NAMALWA (cell line): ENCODE measurements around the gene NEURL2.
"Not testable (repeated sequence)": the region's sequence is repeated elsewhere in the genome, so short reads cannot be mapped to it uniquely, and the experiment has no call there.

Experiments
- DNase-seq: peaks from one replicate; pipeline ENCODE4 v3.0.0-alpha.2; 2015; ENCODE audit warnings: low spot score

NEURL2 gene, protein sequence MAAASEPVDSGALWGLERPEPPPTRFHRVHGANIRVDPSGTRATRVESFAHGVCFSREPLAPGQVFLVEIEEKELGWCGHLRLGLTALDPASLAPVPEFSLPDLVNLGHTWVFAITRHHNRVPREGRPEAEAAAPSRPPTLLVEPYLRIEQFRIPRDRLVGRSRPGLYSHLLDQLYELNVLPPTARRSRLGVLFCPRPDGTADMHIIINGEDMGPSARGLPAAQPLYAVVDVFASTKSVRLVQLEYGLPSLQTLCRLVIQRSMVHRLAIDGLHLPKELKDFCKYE

DNA sequence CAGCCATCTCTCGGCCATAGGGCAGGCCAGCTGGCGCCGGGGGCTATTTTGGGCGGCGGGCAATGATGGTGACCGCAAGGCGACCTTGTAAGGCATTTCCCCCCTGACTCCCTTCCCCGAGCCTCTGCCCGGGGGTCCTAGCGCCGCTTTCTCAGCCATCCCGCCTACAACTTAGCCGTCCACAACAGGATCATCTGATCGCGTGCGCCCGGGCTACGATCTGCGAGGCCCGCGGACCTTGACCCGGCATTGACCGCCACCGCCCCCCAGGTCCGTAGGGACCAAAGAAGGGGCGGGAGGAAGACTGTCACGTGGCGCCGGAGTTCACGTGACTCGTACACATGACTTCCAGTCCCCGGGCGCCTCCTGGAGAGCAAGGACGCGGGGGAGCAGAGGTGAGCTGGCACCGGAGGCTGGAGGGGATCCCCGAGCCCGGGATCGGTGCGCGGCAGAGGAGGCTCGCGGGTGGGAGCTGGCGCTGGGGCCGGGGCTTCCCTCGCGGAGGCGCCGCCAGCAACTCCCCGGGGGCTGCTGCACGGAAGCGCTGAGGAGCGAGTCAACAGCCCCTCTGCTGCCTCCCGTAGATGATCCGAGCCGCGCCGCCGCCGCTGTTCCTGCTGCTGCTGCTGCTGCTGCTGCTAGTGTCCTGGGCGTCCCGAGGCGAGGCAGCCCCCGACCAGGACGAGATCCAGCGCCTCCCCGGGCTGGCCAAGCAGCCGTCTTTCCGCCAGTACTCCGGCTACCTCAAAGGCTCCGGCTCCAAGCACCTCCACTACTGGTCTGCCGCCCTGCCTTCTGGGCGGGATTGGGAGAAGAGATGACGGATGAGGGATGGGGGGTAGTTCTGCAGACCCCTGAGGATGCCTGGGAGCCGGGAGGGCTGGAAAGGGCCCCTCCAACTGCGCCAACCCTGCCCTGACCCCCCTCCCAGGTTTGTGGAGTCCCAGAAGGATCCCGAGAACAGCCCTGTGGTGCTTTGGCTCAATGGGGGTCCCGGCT is at the start of gene NEURL2, which contains the start of gene CTSA:
Gene NEURL2 (minus strand): TSS at position 224 of the 999 bp plus-strand sequence. CDS start 217 bp downstream, at position 7.
Gene CTSA (plus strand): TSS at position 351 of the 999 bp plus-strand sequence. CDS start 234 bp downstream, at position 585.
- peak; percentile 90 for DNase-seq

DNA sequence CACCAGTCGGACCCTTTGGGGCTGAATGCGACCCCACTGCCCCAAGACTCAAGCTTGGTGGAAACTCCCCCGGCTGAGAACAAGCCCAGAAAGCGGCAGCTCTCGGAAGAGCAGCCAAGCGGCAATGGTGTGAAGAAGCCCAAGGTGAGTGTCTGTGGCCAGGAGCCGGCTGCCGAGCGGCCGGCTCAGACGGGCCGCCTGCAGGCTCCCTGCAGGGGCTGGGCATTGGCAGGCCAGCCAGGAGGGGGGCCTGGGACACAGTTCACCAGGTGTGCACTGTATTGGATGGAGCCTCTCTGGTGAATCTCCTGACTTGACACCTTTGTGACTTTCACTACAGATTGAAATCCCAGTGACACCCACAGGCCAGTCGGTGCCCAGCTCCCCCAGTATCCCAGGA is 49.5 kb upstream of the NEURL2 start:
- no peak for DNase-seq

DNA sequence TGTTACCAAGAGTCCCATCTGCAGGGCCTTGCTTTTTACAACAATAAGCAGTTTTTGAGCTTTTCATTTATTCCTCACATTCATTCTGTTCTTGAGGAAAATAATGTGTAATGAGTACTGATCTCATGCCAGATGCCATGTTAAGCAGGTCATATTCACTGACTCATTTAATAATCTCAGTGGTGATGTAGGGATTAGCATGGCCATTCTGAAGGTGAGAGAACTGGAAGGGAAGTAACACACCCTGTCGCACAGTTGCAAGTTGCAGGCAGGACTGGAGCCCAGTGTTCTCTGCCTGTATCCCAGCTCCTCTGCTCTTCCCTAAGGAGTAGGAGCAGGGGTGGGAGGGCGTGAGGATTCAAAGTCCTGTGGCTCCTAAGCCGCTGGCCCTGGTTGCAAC is 49.0 kb upstream of the NEURL2 start:
- DNase-seq = no peak

DNA sequence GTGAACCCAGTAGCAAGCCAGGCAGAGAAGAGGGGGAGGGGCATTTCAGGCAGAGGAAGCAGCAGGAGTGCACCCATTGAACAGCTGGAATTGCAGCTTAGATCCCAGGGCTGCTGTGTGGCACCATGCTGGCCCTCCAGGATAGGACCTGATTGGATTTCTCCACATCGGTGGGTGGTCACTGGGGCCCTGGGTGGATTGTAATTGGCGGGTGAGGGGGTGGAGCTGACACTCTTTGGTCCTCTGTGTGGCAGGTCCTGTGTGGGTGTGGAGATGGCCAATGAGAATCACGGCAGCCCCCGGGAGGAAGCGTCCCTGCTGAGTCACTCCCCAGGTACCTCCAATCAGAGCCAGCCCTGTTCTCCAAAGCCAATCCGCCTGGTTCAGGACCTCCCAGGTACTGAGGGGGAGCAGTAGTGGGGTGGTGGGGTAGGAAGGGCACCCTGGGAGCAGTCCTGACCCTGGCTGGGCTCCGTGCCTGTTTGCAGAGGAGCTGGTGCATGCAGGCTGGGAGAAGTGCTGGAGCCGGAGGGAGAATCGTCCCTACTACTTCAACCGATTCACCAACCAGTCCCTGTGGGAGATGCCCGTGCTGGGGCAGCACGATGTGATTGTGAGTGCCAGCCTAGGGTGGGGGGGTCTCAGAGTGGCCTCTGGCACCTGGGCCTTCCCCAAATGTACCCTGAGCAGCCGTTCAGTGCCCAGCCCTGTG is 47.9 kb upstream of the NEURL2 start:
- no peak for DNase-seq

DNA sequence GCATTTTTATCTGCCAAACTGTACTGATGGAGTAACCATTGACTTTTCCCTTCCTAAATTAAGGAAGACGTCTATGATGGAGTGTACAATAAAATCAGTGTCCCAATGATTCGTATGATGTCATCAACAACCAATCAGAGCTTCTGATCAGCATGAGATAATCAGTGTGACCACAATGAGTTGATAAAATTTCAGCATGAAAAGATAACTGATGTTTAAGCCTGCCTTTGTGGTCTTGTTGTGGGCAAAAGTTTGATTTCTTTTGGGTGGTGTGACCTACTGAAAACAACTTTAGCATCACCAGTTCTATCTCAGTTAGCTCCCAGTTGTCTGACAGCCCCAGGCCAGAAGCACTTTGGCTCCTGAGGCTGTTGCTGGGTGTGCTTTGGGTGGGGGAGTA is 46.8 kb upstream of the NEURL2 start:
- DNase-seq = no peak

DNA sequence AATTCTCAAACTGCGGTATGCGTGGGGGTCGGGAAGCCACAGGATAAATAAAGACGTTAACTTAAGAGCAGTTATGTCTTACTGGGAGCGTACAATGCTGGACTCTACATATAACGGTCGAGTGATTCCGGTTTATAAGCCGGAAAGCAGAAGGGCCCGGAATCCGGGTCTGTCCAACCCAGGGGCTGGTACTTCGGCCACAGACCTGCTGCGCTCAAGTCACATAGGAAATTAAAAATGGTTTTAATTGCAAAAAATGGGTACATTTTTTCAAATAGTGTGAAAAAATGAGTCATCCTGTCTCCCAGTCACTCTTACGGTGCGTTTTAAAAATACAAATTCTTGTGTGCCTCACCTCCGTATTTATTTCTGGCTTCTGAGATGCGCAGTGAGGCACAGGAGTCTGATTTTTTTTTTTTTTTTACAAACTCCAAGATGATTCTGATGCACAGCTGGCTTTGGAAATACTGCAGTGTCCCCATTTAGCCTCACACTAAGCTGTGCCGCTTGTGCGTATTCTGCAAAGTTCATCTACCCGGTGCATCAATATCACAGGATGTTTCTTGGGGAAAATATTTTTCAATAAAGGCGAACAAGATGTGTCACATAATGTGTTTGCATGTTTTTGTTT is 44.5 kb upstream of the NEURL2 start:
- DNase-seq = no peak

DNA sequence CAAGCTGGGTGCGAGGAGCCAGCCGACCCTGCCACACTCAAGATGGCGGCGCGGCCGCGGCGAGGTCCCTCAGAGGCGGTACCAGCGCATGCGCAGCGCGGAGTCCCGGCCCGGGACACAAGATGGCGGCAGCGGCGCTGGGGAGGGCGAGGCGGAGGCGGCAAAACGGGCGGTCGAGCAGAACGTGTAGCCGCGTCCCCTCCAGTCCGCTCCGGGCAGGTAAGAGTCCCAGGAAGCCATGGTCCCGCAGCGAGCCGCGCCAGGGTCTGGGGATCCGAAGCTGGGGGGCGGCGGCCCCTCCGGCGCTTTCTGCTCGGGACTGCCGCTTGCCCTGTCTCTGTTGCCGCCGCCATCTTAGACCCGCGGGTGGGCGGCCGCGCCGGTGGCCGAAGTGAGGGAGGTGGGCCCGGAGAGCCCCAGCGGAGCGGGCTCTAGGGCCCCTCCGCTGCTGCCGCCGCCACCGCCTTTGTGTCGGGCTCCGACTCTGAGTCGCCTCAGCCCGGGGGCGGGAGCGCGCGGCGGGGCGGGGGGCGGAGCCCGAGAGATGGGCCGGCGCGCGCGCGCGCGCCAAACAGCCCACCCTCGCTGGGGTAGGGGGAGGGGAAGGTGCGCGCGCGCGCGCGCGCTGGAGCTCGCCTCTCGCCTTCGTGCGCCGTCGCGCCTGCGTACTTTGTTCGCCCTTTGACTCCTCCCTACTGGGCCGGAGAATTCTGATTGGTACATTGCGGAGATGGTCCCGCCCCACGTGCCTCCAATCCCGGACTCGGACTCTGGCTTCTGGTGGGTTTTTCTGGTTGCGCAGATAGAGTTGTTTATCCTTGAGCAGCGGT is 43.8 kb upstream of the NEURL2 start, which contains the start of gene PCIF1:
Gene PCIF1 (plus strand): TSS at position 98 of the 830 bp plus-strand sequence. CDS start 4,317 bp downstream, outside the sequence.
- DNase-seq = peak; percentile 99

DNA sequence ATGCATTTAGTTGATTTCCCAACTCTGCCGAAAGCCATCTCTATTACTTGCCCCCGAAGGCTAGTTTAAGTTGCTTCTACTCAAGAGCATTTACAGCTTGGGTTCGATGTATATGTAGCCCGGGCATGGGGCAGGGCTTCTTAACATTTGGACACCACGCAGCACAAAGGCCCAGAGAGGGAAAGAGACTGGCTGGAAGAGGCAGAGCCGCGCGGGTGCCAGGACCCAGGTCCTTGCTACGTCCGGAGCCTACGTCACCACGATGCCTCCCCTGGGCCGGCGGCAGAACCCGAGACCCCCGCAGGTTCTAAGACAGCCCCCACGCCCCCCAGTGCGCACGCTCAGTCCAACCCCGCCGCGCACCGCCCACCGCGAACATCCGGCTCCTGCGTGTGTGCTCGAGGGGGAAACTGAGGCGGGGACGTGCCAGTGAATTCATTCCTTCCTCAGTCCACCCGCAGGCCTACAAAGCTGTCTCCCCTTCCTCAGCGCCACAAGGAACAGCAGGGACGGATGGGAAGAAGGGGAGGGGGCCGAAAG is 43.1 kb upstream of the NEURL2 start:
- DNase-seq = peak; percentile 78

DNA sequence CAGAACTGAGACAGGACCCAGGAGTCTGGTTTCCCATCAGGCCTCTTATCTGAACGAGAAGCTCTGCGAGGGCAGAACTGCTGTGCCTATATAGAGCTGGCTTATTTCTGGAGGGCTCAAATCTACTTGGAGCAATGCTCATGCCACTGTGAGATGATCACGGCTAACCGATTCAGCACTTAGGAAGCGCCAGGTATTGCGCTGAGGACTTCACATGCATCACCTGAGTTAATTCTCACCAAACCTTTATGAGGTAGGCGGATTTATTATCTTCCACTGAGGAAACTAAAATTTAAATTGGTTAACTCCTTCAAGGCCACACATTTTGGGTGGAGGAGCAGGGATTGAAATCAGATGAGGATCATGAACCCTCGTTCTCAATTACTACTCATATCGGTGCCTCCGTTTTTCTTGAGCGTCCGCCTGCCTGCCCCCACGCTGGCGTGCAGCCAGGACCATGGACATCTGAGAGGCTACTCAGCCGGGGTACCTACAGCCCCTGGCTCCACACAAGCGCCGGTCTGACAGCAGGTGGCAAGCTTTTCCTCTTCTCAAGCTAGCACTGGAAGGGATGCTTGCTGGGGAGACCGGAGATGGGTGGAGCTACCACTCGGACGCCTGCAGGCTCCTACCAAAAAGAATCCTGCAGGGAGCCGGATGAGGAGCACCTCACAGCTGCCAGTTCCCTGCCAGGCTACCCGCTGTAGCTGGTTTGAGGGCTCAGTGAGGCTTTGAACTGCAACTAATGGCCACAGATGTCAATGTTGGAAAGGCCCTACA is 42.4 kb upstream of the NEURL2 start:
- peak; percentile 76 for DNase-seq

DNA sequence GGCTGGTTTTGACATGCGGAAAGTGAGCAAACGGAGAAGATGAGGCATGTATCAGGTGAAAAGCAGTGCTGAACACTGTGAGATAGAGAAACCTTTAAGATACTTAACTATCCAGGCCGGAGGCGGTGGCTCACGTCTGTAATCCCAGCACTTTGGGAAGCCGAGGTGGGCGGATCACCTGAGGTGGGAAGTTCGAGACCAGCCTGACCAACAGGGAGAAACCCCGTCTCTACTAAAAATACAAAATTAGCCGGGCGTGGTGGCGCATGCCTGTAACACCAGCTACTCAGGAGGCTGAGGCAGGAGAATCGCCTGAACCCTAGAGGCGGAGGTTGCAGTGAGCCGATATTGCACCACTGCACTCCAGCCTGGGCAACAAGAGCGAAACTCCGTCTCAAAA is 40.7 kb upstream of the NEURL2 start:
- not testable (repeated sequence) for DNase-seq

DNA sequence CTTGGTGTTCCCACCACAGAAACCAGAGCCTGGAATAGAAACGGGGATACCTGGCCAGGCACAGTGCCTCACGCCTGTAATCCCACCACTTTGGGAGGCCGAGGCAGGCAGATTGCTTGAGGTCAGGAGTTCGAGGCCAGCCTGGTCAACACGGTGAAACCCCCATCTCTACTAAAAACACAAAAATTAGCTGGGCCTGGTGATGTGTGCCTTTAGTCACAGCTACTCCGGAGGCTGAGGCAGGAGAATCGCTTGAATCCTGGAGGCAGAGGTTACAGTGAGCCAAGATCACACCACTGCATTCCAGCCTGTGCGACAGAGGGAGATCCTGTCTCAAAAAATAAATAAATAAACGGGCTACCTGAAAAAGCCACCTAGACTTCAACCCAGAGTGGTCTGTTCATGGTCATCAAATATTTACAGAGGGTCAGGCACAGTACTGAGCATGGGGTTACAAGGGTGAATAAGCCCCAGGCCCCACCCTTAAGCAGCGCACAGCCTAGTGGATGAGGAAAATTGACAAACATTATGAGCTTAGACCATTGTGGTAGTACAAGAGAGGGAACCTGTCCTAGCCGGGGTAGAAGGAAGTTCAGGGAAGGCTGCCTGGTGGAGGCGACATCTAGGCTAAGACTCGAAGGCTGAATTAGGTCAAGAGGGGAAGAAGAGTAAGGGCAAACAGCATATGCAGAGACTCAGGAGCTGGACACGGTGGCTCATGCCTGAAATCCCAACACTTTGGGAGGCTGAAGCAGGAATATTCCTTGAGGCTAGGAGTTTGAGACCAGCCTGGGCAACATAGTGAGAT is 36.3 kb upstream of the NEURL2 start:
- DNase-seq = no peak

DNA sequence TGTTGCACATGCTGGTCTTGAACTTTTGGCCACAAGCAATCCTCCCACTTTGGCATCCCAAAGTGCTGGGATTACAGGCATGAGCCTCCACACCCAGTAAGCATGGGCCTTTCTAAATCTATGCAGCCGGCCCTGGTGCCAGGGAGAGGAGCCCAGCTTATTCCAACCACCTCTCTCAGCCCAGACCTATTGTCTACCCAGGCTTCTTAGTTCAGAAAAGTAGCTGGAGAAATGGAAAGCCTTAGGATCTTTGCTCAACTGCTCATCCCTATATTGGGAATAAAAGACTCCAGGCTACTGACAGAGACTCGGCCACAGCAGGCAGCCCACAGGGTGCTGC is 35.7 kb upstream of the NEURL2 start:
- no peak for DNase-seq

DNA sequence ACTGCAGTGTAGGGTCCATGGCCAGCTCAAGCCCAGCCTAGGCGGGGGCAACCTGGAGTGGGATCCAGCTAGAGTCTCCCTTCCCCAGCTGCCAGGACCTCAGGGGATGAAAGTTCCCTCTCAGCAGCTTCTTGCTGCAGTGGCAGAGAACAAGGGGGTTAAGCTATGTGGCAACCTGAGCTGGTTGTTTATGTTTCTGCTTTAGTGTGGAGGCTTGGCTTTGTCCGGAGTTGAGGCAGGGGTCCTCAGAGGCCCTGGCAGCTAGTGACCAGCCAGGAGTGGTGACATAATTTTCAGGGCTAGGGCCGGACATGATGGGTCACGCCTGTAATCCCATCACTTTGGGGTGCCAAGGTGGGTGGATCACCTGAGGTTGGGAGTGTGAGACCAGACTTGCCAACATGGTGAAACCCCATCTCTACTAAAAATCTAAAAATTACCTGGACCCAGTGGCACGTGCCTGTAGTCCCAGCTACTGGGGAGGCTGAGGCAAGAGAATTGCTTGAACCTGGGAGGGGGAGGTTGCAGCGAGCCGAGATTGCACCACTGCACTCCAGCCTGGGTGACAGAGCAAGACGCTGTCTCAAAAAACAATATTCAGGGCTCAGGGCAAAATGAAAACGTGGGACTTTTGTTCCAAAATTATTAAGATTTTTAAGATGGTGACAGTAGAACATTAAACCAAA is 35.0 kb upstream of the NEURL2 start:
- DNase-seq = no peak

DNA sequence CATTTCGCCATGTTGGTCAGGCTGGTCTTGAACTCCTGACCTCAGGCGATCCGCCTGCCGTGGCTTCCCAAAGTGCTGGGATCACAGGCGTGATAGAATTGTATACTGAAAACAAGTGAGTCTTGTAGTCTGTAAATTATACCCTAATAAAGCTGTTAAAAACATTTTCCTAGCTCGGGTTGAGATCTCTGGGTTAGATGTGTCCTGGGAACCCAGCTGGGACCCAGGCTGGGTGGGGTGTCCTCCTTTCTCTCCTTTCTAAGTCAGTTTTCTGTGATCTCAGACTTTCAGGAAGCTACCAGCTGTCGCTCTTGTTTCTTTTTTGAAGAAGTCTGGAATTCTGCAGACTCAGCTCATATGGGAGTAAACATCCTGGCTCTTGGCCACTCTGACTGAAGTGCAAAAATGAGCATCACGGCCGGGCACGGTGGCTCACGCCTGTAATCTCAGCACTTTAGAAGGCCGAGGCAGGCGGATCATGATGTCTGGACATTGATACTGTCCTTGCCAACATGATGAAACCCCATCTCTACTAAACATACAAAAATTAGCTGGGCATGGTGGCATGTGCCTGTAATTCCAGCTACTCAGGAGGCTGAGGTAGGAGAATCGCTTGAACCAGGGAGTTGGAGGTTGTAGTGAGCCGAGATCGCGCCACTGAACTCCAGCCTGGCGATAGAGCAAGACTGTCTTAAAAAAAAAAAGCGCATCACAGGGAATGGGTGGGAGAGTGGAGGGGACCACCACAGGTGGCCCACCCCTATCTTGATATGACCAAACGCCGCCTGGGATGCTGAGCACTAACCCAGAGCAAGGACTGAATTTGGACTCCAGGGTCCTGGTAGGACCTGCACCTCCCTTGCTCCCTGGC is 33.6 kb upstream of the NEURL2 start:
- DNase-seq = no peak

DNA sequence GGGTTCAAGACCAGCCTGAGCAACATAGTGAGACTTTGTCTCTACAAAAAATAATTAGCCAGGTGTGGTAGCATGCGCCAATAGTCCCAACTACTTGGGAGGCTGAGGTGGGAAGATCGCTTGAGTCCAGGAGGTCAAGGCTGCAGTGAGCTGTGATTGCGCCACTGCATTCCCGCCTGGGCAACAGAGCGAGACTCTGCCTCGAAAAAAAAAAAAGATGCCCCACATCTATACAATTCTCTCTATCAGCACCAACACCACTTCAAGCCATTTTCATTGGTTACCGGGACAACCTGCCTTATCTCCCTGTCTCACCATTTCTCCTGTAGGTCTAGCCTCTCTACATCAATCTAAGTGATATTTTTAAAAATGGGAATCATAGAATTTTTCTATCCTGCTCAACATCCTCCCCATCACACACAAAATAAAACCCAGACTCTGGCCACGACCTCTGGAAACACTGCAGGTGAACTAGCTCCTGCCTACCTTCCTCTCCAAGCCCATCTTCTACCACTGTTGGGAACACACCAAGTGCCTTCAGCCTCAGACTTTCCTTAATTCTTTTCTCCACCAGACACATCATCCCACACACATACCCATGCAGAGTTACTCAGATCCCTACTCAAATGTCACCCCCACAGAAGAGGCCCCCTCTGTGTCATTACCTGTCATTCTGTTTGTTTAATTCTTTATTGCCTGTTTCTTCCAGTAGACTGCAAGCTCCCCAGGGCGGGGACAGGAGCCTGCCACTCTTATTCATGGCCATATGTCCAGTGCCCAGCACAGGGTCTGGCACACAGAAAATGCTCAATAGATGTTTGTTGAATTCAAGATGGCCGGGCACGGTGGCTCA is 30.6 kb upstream of the NEURL2 start:
- no peak for DNase-seq
